H1 (cell line): ENCODE results near the gene AHNAK2.

Experiments used
- EZH2 ChIP-seq: fragments of 200-600 bp; sonication (generic); IDR thresholded peaks from 2 replicates; pipeline ENCODE4 v1.7.1; 2012; ENCODE audit warnings: low read depth, mild to moderate bottlenecking, moderate library complexity, low read length, inconsistent platforms; ENCODE audit not compliant: severe bottlenecking
- JUN ChIP-seq: IDR thresholded peaks from 2 replicates; pipeline ENCODE4 v1.6.1; 2011; ENCODE audit warnings: low read depth, mild to moderate bottlenecking, improper control_type of control experiment, low read length
- JUND ChIP-seq: IDR thresholded peaks from 2 replicates; pipeline ENCODE4 v1.6.1; 2011; ENCODE audit warnings: mild to moderate bottlenecking, improper control_type of control experiment, low read length
- POLR2A ChIP-seq, 2 experiments: IDR thresholded peaks; 1 replicate in 1 of 2; 2 replicates in 1 of 2; pipeline ENCODE4 v1.6.1; 2011; ENCODE audit warnings: low read depth in 2 of 2, low read length in 2 of 2, mild to moderate bottlenecking in 2 of 2; ENCODE audit errors: control extremely low read depth in 1 of 2
- POLR2AphosphoS5 ChIP-seq: IDR thresholded peaks from 2 replicates; pipeline ENCODE4 v1.6.1; 2011; ENCODE audit warnings: low read depth, low read length
- TAF1 ChIP-seq: IDR thresholded peaks from 2 replicates; pipeline ENCODE4 v1.6.1; 2011; ENCODE audit warnings: mild to moderate bottlenecking, low read depth, low read length
- TEAD4 ChIP-seq: IDR thresholded peaks from 2 replicates; pipeline ENCODE4 v1.6.1; 2012; ENCODE audit warnings: low read depth, low read length, inconsistent platforms, mixed read lengths
- ZNF274 ChIP-seq: IDR thresholded peaks from 2 replicates; pipeline ENCODE4 v1.7.0; 2012; ENCODE audit warnings: low read length, borderline replicate concordance; ENCODE audit errors: extremely low read depth
- TF ChIP-seq, protein P1 (sequence below), 3 experiments: IDR thresholded peaks; 1 replicate in 2 of 3; 2 replicates in 1 of 3; pipeline versions ENCODE4 v1.5.1 to v1.6.1; 2011; ENCODE audit warnings: low read length in 3 of 3, mild to moderate bottlenecking in 3 of 3, inconsistent platforms in 2 of 3, low read depth in 1 of 3, moderate library complexity in 1 of 3; ENCODE audit not compliant: insufficient read depth in 1 of 3; ENCODE audit errors: control extremely low read depth in 1 of 3

DNA sequence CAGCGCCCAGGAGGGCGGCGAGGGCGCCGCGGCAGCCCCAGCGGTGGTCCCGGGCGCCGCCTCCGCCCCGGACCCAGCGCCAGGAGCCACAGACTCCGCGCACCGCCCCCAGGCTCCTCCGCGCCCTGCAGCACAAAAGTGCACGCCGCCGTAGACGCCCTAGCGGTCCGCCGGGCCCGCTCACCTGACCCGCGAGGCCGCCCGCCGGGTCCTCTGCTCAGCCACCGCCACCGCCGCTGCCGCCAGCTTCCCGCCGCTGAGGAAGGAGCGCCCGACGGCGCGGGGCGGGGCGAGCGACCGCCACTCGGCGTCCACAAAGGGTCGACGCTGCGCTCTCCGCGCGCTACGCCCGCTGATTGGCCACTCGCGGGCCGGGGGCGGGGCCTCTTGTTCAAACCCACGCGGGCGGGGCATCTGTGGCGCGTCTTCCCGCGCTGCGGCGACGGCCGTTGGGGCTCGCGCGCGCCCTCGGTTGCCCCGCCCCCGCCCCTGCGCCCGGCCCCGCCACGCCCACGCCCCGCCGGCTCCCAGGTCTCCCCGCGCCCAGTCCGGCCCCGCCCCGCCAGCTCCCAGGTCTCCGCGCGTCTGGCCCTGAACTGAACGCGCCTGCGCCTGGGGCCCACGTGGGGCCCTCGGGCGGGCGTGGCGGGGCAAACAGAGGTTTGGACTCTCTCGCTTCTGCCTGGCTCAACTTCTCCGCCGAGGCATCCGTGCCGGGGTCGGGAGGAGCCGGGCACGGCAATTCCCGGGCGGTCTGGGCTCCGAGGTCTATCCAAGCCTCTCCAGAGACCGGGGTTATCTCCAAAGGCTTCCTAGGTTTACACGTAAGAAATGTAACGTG lies 42.9 kb upstream of the AHNAK2 start, which contains the start of gene CDCA4:
- TF ChIP-seq TAF1 (peak; percentile 68), POLR2AphosphoS5 (peak; percentile 48; the same call in 1 of the 2 replicates), JUN (no peak), POLR2A (IDR thresholded peaks at IDR 0.05; ENCODE audit: control extremely low read depth in 1 of 2, low read depth in 2 of 2, low read length in 2 of 2) (peak; percentile 64 to 87), ZNF274 (no peak), JUND (no peak), EZH2 (no peak), TEAD4 (no peak)
- TF ChIP-seq, protein P1, sequence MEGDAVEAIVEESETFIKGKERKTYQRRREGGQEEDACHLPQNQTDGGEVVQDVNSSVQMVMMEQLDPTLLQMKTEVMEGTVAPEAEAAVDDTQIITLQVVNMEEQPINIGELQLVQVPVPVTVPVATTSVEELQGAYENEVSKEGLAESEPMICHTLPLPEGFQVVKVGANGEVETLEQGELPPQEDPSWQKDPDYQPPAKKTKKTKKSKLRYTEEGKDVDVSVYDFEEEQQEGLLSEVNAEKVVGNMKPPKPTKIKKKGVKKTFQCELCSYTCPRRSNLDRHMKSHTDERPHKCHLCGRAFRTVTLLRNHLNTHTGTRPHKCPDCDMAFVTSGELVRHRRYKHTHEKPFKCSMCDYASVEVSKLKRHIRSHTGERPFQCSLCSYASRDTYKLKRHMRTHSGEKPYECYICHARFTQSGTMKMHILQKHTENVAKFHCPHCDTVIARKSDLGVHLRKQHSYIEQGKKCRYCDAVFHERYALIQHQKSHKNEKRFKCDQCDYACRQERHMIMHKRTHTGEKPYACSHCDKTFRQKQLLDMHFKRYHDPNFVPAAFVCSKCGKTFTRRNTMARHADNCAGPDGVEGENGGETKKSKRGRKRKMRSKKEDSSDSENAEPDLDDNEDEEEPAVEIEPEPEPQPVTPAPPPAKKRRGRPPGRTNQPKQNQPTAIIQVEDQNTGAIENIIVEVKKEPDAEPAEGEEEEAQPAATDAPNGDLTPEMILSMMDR (IDR thresholded peaks at IDR 0.05; ENCODE audit: control extremely low read depth in 1 of 3, insufficient read depth in 1 of 3, low read depth in 1 of 3, low read length in 3 of 3): no peak
